H9 (cell line): ENCODE data around the gene CENPI. TPM values are rescaled to one million over a fixed set of nuclear protein-coding genes. Genes with fewer than 3 reads are reported as not detected.

Experiments
- DNase-seq: peaks from one replicate; pipeline ENCODE4 v3.0.0-alpha.2; 2017
- H2AFZ ChIP-seq: one replicate; pipeline ENCODE4 v1.6.1; 2013; ENCODE audit warnings: mild to moderate bottlenecking, low read length, control low read depth, moderate library complexity
- H2AK5ac ChIP-seq: 2 replicates; pipeline ENCODE4 v1.6.1; 2013; ENCODE audit warnings: low read length, control low read depth, mixed read lengths; ENCODE audit not compliant: insufficient read length
- H2BK120ac ChIP-seq: one replicate; pipeline ENCODE4 v1.6.1; 2013; ENCODE audit warnings: low read depth, mild to moderate bottlenecking, low read length, control low read depth, inconsistent platforms; ENCODE audit not compliant: poor library complexity, severe bottlenecking
- H2BK12ac ChIP-seq: 2 replicates; pipeline ENCODE4 v1.6.1; 2013; ENCODE audit warnings: low read length, control low read depth, mixed read lengths, low read depth; ENCODE audit not compliant: insufficient read length
- H2BK15ac ChIP-seq: 2 replicates; pipeline ENCODE4 v1.6.1; 2013; ENCODE audit warnings: low read depth, low read length, control low read depth
- H2BK20ac ChIP-seq: one replicate; pipeline ENCODE4 v1.6.1; 2013; ENCODE audit warnings: low read depth, mild to moderate bottlenecking, low read length, control low read depth, inconsistent platforms; ENCODE audit not compliant: poor library complexity, severe bottlenecking
- H2BK5ac ChIP-seq: 2 replicates; pipeline ENCODE4 v1.6.1; 2013; ENCODE audit warnings: low read length, control low read depth, mixed read lengths; ENCODE audit not compliant: insufficient read length
- H3K14ac ChIP-seq: 2 replicates; pipeline ENCODE4 v1.6.1; 2013; ENCODE audit warnings: low read length, control low read depth; ENCODE audit not compliant: insufficient read depth
- H3K18ac ChIP-seq: 2 replicates; pipeline ENCODE4 v1.6.1; 2013; ENCODE audit warnings: low read depth, mild to moderate bottlenecking, mixed read lengths, low read length, control low read depth; ENCODE audit not compliant: insufficient read length
- H3K23ac ChIP-seq: 2 replicates; pipeline ENCODE4 v1.6.1; 2013; ENCODE audit warnings: low read length, control low read depth, mixed read lengths, low read depth; ENCODE audit not compliant: insufficient read length
- H3K23me2 ChIP-seq: 2 replicates; pipeline ENCODE4 v1.6.1; 2013; ENCODE audit warnings: low read depth, mild to moderate bottlenecking, mixed read lengths, low read length, control low read depth; ENCODE audit not compliant: insufficient read length, poor library complexity, severe bottlenecking
- H3K27ac ChIP-seq: 2 replicates; pipeline ENCODE4 v1.5.1; 2013; ENCODE audit warnings: low read length, control low read depth, mixed read lengths, low read depth; ENCODE audit not compliant: insufficient read length
- H3K27me3 ChIP-seq: 2 replicates; pipeline ENCODE4 v1.6.1; 2013; ENCODE audit warnings: low read length, control low read depth, inconsistent platforms; ENCODE audit not compliant: insufficient read depth
- H3K4ac ChIP-seq: 2 replicates; pipeline ENCODE4 v1.6.1; 2013; ENCODE audit warnings: low read depth, mild to moderate bottlenecking, control low read depth, inconsistent platforms, low read length, moderate library complexity
- H3K4me1 ChIP-seq: 2 replicates; pipeline ENCODE4 v1.6.1; 2013; ENCODE audit warnings: low read length, control low read depth, inconsistent platforms; ENCODE audit not compliant: insufficient read depth
- H3K4me2 ChIP-seq: 2 replicates; pipeline ENCODE4 v1.6.1; 2013; ENCODE audit warnings: low read length, control low read depth, mixed read lengths; ENCODE audit not compliant: insufficient read length, insufficient read depth
- H3K56ac ChIP-seq: 2 replicates; pipeline ENCODE4 v1.6.1; 2013; ENCODE audit warnings: low read depth, mild to moderate bottlenecking, mixed read lengths, low read length, control low read depth; ENCODE audit not compliant: insufficient read length
- H3K79me1 ChIP-seq: 2 replicates; pipeline ENCODE4 v1.6.1; 2013; ENCODE audit warnings: low read depth, mild to moderate bottlenecking, moderate library complexity, low read length, control low read depth, inconsistent platforms; ENCODE audit not compliant: insufficient read depth, poor library complexity, severe bottlenecking
- H3K79me2 ChIP-seq: 2 replicates; pipeline ENCODE4 v1.6.1; 2013; ENCODE audit warnings: low read length, control low read depth, inconsistent platforms; ENCODE audit not compliant: insufficient read depth
- H3K9ac ChIP-seq: 2 replicates; pipeline ENCODE4 v1.6.1; 2013; ENCODE audit warnings: low read length, control low read depth, mixed read lengths; ENCODE audit not compliant: insufficient read length; ENCODE audit errors: extremely low read depth
- H3K9me3 ChIP-seq: one replicate; pipeline ENCODE4 v1.6.1; 2013; ENCODE audit warnings: low read depth, low read length, inconsistent platforms; ENCODE audit not compliant: control insufficient read depth
- H3T11ph ChIP-seq: one replicate; pipeline ENCODE4 v1.6.1; 2013; ENCODE audit warnings: mild to moderate bottlenecking, low read length, control low read depth, inconsistent platforms
- H4K20me1 ChIP-seq: one replicate; pipeline ENCODE4 v1.6.1; 2013; ENCODE audit not compliant: control insufficient read depth, insufficient read length, insufficient read depth
- H4K5ac ChIP-seq: 2 replicates; pipeline ENCODE4 v1.6.1; 2013; ENCODE audit warnings: low read depth, mild to moderate bottlenecking, mixed read lengths, low read length, control low read depth; ENCODE audit not compliant: insufficient read length
- H4K8ac ChIP-seq: replicated peaks from 2 replicates; pipeline ENCODE4 v1.6.1; 2013; ENCODE audit warnings: low read length, control low read depth, mixed read lengths, low read depth; ENCODE audit not compliant: insufficient read length
- H4K91ac ChIP-seq: 2 replicates; pipeline ENCODE4 v1.6.1; 2013; ENCODE audit warnings: low read depth, mild to moderate bottlenecking, moderate library complexity, mixed read lengths, low read length, control low read depth; ENCODE audit not compliant: insufficient read length
- H3K27ac Mint-ChIP-seq, 3 experiments: 2 replicates in 2 of 3; 3 replicates in 1 of 3; pipeline ENCODE4 v1.8.0; 2020 to 2021; ENCODE audit warnings: mixed read lengths in 3 of 3, mild to moderate bottlenecking in 1 of 3, moderate library complexity in 1 of 3
- H3K27me3 Mint-ChIP-seq: 2 replicates; pipeline ENCODE4 v1.8.0; 2021; ENCODE audit warnings: low read depth, mild to moderate bottlenecking, moderate library complexity, mixed read lengths
- H3K36me3 Mint-ChIP-seq, 3 experiments: 2 replicates in 2 of 3; 3 replicates in 1 of 3; pipeline ENCODE4 v1.8.0; 2020 to 2021; ENCODE audit warnings: low read depth in 3 of 3, mixed read lengths in 3 of 3; ENCODE audit not compliant: insufficient read depth in 1 of 3
- H3K4me1 Mint-ChIP-seq, 2 experiments: 2 replicates each; pipeline ENCODE4 v1.8.0; 2020; ENCODE audit warnings: mixed read lengths in 2 of 2
- H3K4me3 Mint-ChIP-seq, 2 experiments: 2 replicates in 1 of 2; 3 replicates in 1 of 2; pipeline ENCODE4 v1.8.0; 2020 to 2021; ENCODE audit warnings: mild to moderate bottlenecking in 2 of 2, mixed read lengths in 2 of 2, moderate library complexity in 1 of 2
- H3K9me3 Mint-ChIP-seq, 2 experiments: 2 replicates in 1 of 2; 3 replicates in 1 of 2; pipeline ENCODE4 v1.8.0; 2020; ENCODE audit warnings: mild to moderate bottlenecking in 2 of 2, mixed read lengths in 2 of 2, moderate library complexity in 1 of 2
- CTCF ChIP-seq: fragments of 200-600 bp; sonication (generic); conservative IDR thresholded peaks from 3 replicates; pipeline ENCODE4 v1.8.0; 2021; ENCODE audit warnings: antibody characterized with exemption, mild to moderate bottlenecking
- WGBS: extraction: QIAGEN DNeasy Blood & Tissue Kit; methylation state at CpG from one replicate; pipeline ENCODE4 v1.1.7; 2013; ENCODE audit warnings: missing lambda C conversion rate, low lambda C conversion rate, mixed read lengths; ENCODE audit not compliant: insufficient read length; ENCODE audit errors: extremely low coverage; 5-methylcytosine and 5-hydroxymethylcytosine counted together
- total RNA-seq: library from RNA; stranded (reverse); gene quantifications from 2 replicates; pipeline ENCODE4 v1.2.1, GENCODE V29; 2021

Gene CENPI
- total RNA-seq, 1 experiment from 2014 or later: 20.0 TPM

- no peak for TF ChIP-seq CTCF
- no peaks in the 10 kb centered on the region for H3K27me3 ChIP-seq
- no CpG with 5 or more reads among the region's 3 CpGs for WGBS
- Mint-ChIP-seq H3K9me3 (peaks cover 45 to 50% of the 10 kb centered on the region in 2 experiments), H3K4me1 (no peaks in the 10 kb centered on the region), H3K27ac (no peak overlapping the region), H3K27me3 (peaks cover 1% of the 10 kb centered on the region), H3K36me3 (peaks cover 23 to 56% (median 44%) of the 10 kb centered on the region in 3 experiments), H3K4me3 (no peak overlapping the region)
- H2BK15ac ChIP-seq: no peak overlapping the region
- H3K4ac ChIP-seq: no peak overlapping the region
- H2AK5ac ChIP-seq: no peak overlapping the region
- H3T11ph ChIP-seq: no peak overlapping the region
- H3K23me2 ChIP-seq: no peaks in the 10 kb centered on the region
- H2BK5ac ChIP-seq: no peak overlapping the region
- H3K79me1 ChIP-seq: no peaks in the 10 kb centered on the region
- H3K79me2 ChIP-seq: no peaks in the 10 kb centered on the region
- H2AFZ ChIP-seq: no peak overlapping the region
- no peaks in the 10 kb centered on the region for H3K4me1 ChIP-seq
- no peak overlapping the region for H3K56ac ChIP-seq
- no peak overlapping the region for H4K8ac ChIP-seq
- no peak overlapping the region for H3K27ac ChIP-seq
- H4K91ac ChIP-seq: no peak overlapping the region
- no peak for DNase-seq
- no peak overlapping the region for H3K14ac ChIP-seq
- H3K4me2 ChIP-seq: no peak overlapping the region
- H3K23ac ChIP-seq: no peak overlapping the region
- H4K5ac ChIP-seq: no peak overlapping the region
- peaks cover 6% of the 10 kb centered on the region for H3K9me3 ChIP-seq
- H2BK12ac ChIP-seq: no peak overlapping the region
- no peak overlapping the region for H3K18ac ChIP-seq
- no peak overlapping the region for H2BK120ac ChIP-seq
- no peak overlapping the region for H2BK20ac ChIP-seq
- no peak overlapping the region for H3K9ac ChIP-seq
- H4K20me1 ChIP-seq: no peaks in the 10 kb centered on the region
Measured at GRCh38 chrX:101117701-101118100, 19.7 kb downstream of the CENPI start.
